CD14-positive monocyte (primary cell): ENCODE data around the gene LGALS3BP. TPM values are rescaled to one million over a fixed set of nuclear protein-coding genes. Genes with fewer than 3 reads are reported as not detected.

Source experiments
- DNase-seq, 3 donors: peaks; one replicate each; pipeline ENCODE4 v3.0.0-alpha.2; 2011 to 2022
- H2AFZ ChIP-seq: 2 replicates; pipeline ENCODE4 v1.6.0; 2012; ENCODE audit warnings: mild to moderate bottlenecking, low read depth, low read length, inconsistent platforms; ENCODE audit not compliant: insufficient read depth, poor library complexity, severe bottlenecking
- H3K27ac ChIP-seq, 2 donors: 1 replicate in 1 of 2; 2 replicates in 1 of 2; pipeline ENCODE4 v1.5.1; 2012 to 2013; ENCODE audit warnings: low read length in 2 of 2, control low read depth in 1 of 2, inconsistent platforms in 1 of 2, low read depth in 1 of 2, mild to moderate bottlenecking in 1 of 2
- H3K27me3 ChIP-seq, 2 donors: one replicate each; pipeline versions ENCODE4 v1.6.0 to v1.6.1; 2011 to 2013; ENCODE audit warnings: low read length in 2 of 2; ENCODE audit not compliant: control insufficient read depth in 2 of 2, insufficient read depth in 2 of 2
- H3K36me3 ChIP-seq, 2 donors: replicated peaks in 1 of 2; 1 replicate in 1 of 2; 2 replicates in 1 of 2; pipeline versions ENCODE4 v1.5.1 to v1.6.1; 2012 to 2013; ENCODE audit warnings: low read length in 2 of 2, control low read depth in 1 of 2, inconsistent platforms in 1 of 2, mild to moderate bottlenecking in 1 of 2; ENCODE audit not compliant: insufficient read depth in 2 of 2, control insufficient read depth in 1 of 2
- H3K4me1 ChIP-seq, 2 donors: 1 replicate in 1 of 2; 2 replicates in 1 of 2; pipeline versions ENCODE4 v1.5.1 to v1.6.1; 2012 to 2013; ENCODE audit warnings: low read length in 2 of 2, control low read depth in 1 of 2, inconsistent platforms in 1 of 2, mild to moderate bottlenecking in 1 of 2, moderate library complexity in 1 of 2; ENCODE audit not compliant: insufficient read depth in 2 of 2, control insufficient read depth in 1 of 2
- H3K4me2 ChIP-seq: replicated peaks from 2 replicates; pipeline ENCODE3; 2012; ENCODE audit warnings: low read length, moderate library complexity, mild to moderate bottlenecking; ENCODE audit not compliant: poor library complexity, severe bottlenecking; ENCODE audit errors: extremely low read depth
- H3K4me3 ChIP-seq, 3 experiments: fragments of 200-600 bp in 1 of 3; sonication (generic) in 1 of 3; replicated peaks in 1 of 3; 1 replicate in 2 of 3; 2 replicates in 1 of 3; pipeline ENCODE4 v1.5.1; 2011 to 2013; ENCODE audit warnings: low read length in 3 of 3, mild to moderate bottlenecking in 3 of 3, control low read depth in 2 of 3, low read depth in 2 of 3, inconsistent platforms in 1 of 3, moderate library complexity in 1 of 3
- H3K79me2 ChIP-seq: 2 replicates; pipeline ENCODE4 v1.6.0; 2012; ENCODE audit warnings: mild to moderate bottlenecking, control low read depth, inconsistent platforms, low read length, moderate library complexity; ENCODE audit not compliant: insufficient read depth
- H3K9ac ChIP-seq: 2 replicates; pipeline ENCODE4 v1.6.0; 2017; ENCODE audit warnings: low read length, mild to moderate bottlenecking; ENCODE audit not compliant: insufficient read depth, poor library complexity, severe bottlenecking
- H3K9me3 ChIP-seq, 2 donors: replicated peaks in 1 of 2; 1 replicate in 1 of 2; 2 replicates in 1 of 2; pipeline versions ENCODE4 v1.5.1 to v1.6.1; 2012 to 2013; ENCODE audit warnings: low read length in 2 of 2, control low read depth in 1 of 2; ENCODE audit not compliant: control insufficient read depth in 1 of 2, insufficient read depth in 1 of 2
- H4K20me1 ChIP-seq: 2 replicates; pipeline ENCODE4 v1.6.0; 2012; ENCODE audit warnings: mild to moderate bottlenecking, low read length, control low read depth, moderate library complexity; ENCODE audit not compliant: insufficient read depth
- H3K27ac Mint-ChIP-seq, 7 donors: one replicate each; pipeline ENCODE4 v1.8.0; 2020; ENCODE audit warnings: mild to moderate bottlenecking in 7 of 7, mixed read lengths in 7 of 7, moderate library complexity in 6 of 7, inconsistent platforms in 2 of 7
- H3K27me3 Mint-ChIP-seq, 3 donors: one replicate each; pipeline ENCODE4 v1.8.0; 2021 to 2022; ENCODE audit warnings: low read depth in 3 of 3, mild to moderate bottlenecking in 3 of 3, mixed read lengths in 3 of 3, moderate library complexity in 3 of 3, inconsistent platforms in 1 of 3
- H3K36me3 Mint-ChIP-seq, 2 donors: one replicate each; pipeline ENCODE4 v1.8.0; 2020; ENCODE audit warnings: mixed read lengths in 2 of 2, inconsistent platforms in 1 of 2, mild to moderate bottlenecking in 1 of 2
- H3K4me1 Mint-ChIP-seq: one replicate; pipeline ENCODE4 v1.8.0; 2020; ENCODE audit warnings: mild to moderate bottlenecking, mixed read lengths
- H3K4me3 Mint-ChIP-seq, 2 donors: one replicate each; pipeline ENCODE4 v1.8.0; 2020; ENCODE audit warnings: mild to moderate bottlenecking in 2 of 2, mixed read lengths in 2 of 2, moderate library complexity in 1 of 2
- H3K9me3 Mint-ChIP-seq, 7 donors: one replicate each; pipeline ENCODE4 v1.8.0; 2020 to 2022; ENCODE audit warnings: mixed read lengths in 7 of 7, mild to moderate bottlenecking in 6 of 7, moderate library complexity in 6 of 7, inconsistent platforms in 2 of 7
- CTCF ChIP-seq: fragments of 200-600 bp; IDR thresholded peaks from one replicate; pipeline ENCODE4 v1.8.0; 2022; ENCODE audit warnings: antibody characterized with exemption, mild to moderate bottlenecking
- WGBS: methylation state at CpG from one replicate; pipeline ENCODE4 v1.1.5; 2013; ENCODE audit warnings: missing lambda C conversion rate; ENCODE audit not compliant: insufficient coverage; 5-methylcytosine and 5-hydroxymethylcytosine counted together
- intact Hi-C, 2 donors: fragments of 100-400 bp; cut with micrococcal nuclease; formaldehyde crosslinking; loops; one replicate each; pipeline versions ENCODE4 v1.15.0 to v1.15.1; 2023
- polyA plus RNA-seq, 3 donors: library from polyadenylated mRNA; depleted of rRNA in 1 of 3; unstranded in 2 of 3; stranded (reverse) in 1 of 3; fragments of 300-500 nt in 2 of 3; fragments of >200 nt in 1 of 3; fragmentation: Illumina TruSeq in 2 of 3; gene quantifications; 1 replicate in 2 of 3; 2 replicates in 1 of 3; pipeline ENCODE4 v1.2.3, GENCODE V29; 2012 to 2021

The LGALS3BP gene
- polyA plus RNA-seq, 3 donors = 11.4 to 12.0 (median 11.7) TPM

- intact Hi-C loops = loop anchor here (5.0 kb wide), 2 partner anchors 35 to 40 kb away; partner anchors contain the start of gene TIMP2 (in 1 of the 2)
- DNase-seq = no peak
- Histone ChIP-seq H3K4me3 (no peak overlapping the region), H3K4me2 (no peak overlapping the region), H3K27me3 (no peaks in the 10 kb centered on the region), H3K9me3 (no peaks in the 10 kb centered on the region), H2AFZ (no peak overlapping the region), H4K20me1 (no peaks in the 10 kb centered on the region), H3K27ac (no peak overlapping the region), H3K4me1 (peaks cover 4 to 8% of the 10 kb centered on the region in 2 donors), H3K36me3 (no peaks in the 10 kb centered on the region), H3K9ac (no peak overlapping the region), H3K79me2 (no peaks in the 10 kb centered on the region)
- TF ChIP-seq CTCF = no peak
- Mint-ChIP-seq H3K27ac (peak overlapping the region in 2 of 7 donors; percentile 35), H3K9me3 (peaks cover 0 to 2% (median 0%) of the 10 kb centered on the region in 7 donors), H3K36me3 (no peaks in the 10 kb centered on the region), H3K4me3 (no peak overlapping the region), H3K27me3 (peaks cover 1 to 4% (median 2%) of the 10 kb centered on the region in 3 donors), H3K4me1 (peaks cover 11% of the 10 kb centered on the region)
- WGBS = 92% methylated on average over 21 of the region's 23 CpGs
These were observed 12.7 kb downstream of the LGALS3BP start for GRCh38 chr17:78966910-78967600.

- no peak for DNase-seq
- WGBS = 91% methylated on average over 19 of the region's 26 CpGs
- Histone ChIP-seq H3K4me3 (no peak overlapping the region), H3K4me1 (peaks cover under 1 to 4% of the 10 kb centered on the region in 2 donors), H3K27ac (no peak overlapping the region), H3K79me2 (no peaks in the 10 kb centered on the region), H3K36me3 (no peaks in the 10 kb centered on the region), H3K9me3 (no peaks in the 10 kb centered on the region), H3K4me2 (no peak overlapping the region), H2AFZ (no peak overlapping the region), H3K27me3 (no peaks in the 10 kb centered on the region), H4K20me1 (no peaks in the 10 kb centered on the region), H3K9ac (no peak overlapping the region)
- Mint-ChIP-seq H3K4me3 (peak overlapping the region in 1 of 2 donors; percentile 37), H3K4me1 (peaks cover 7% of the 10 kb centered on the region), H3K9me3 (peaks cover 0 to 2% (median 0%) of the 10 kb centered on the region in 7 donors), H3K27me3 (peaks cover 0 to 5% (median 2%) of the 10 kb centered on the region in 3 donors), H3K36me3 (no peaks in the 10 kb centered on the region), H3K27ac (peak overlapping the region in 2 of 7 donors; percentile 28 to 35)
- intact Hi-C loops = loop anchor here (5.0 kb wide), 2 partner anchors 34 to 39 kb away; partner anchors contain the start of gene TIMP2 (in 1 of the 2)
- TF ChIP-seq CTCF = no peak
These were observed 13.5 kb downstream of the LGALS3BP start for GRCh38 chr17:78966123-78966813.
